GM15510 (cell line): Measurements from ENCODE around the gene LMBRD2.

ENCODE experiments used
- POLR2A ChIP-seq: IDR thresholded peaks from 3 replicates; pipeline ENCODE4 v1.6.1; 2011; ENCODE audit warnings: borderline replicate concordance; ENCODE audit not compliant: insufficient read length; ENCODE audit errors: extremely low read depth

Gene LMBRD2

DNA sequence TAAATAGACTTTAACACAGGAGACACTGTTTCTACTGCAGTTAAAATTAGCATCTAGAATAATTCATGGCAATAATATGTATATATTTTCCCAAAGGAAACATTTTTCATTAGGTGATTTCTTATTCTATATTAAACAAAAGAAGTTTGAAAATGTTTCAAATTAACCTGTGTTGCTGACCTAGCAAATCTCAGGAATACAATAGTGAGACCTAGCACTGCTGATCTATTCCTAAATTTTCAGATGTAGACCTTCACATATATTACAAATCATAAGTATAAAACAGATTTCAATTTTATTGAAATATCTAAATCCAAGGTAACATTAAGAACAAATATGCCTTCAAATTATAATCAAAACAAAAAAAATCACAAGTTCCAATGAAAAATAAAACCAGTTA is 15.1 kb downstream of the LMBRD2 start:
- TF ChIP-seq POLR2A: no peak

- TF ChIP-seq POLR2A: no peak
Observed at GRCh38 chr5:36135988-36136387, 15.7 kb downstream of the LMBRD2 start.

- no peak for TF ChIP-seq POLR2A
Observed at GRCh38 chr5:36128795-36129194, 22.9 kb downstream of the LMBRD2 start.

DNA sequence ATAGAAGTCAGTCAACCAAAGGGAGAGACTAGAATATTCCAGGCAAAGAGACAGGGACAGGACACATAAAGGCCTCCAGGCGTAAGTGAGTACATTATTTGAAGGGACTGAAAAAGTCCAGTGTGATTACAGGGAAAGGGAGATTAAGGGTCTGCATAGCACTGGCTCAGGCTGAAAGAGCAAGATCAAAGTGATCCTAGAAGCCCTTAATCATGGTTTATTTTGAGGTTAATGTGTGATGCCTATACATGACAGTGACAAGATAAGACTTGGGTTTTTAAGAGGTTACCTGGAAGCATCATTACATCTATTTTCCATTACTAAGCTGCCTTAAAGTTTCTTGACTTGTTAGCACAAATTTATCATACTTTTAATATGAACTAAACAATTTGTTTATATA is 25.8 kb downstream of the LMBRD2 start:
- no peak for TF ChIP-seq POLR2A

DNA sequence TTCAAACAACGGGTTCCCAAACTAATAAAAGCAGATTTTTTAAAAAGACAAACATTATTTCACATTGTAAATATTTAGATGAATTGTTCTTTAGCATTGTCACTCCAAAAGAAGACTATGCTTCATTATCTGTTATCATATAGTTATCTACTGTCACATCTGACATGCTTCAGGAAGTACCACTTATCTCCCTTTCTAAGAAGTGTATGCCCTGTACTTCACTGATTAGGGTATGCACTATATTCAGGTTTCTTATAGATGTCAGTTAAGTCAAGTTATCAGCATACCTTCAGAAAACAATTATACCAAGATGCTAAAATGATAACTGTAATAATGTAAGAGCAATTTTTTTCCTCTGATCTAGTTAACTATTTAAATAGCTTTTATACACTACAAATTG is 40.4 kb downstream of the LMBRD2 start:
- TF ChIP-seq POLR2A: no peak

GRCh38 chr5:36108758-36109460 is 42.8 kb downstream of the LMBRD2 start:
- no peak for TF ChIP-seq POLR2A

DNA sequence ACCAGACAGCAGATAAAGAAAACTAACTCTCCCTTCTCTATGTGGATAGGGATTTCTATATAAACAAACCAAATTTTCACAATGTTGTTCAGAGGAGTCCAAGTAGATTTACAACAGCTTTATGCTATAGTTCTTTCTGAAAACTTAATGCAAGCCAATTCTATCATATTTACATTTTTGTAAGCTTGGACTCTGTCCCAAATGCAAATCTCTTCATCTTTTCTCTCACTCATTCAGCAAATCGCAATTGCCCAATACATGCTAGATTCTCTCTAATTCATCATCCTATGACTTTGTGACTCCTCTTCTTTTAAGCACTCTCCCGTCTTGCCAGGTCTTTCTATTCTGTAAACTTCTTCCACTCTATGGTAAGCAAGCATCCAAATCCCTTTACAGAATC is 45.9 kb downstream of the LMBRD2 start:
- TF ChIP-seq POLR2A: no peak

- TF ChIP-seq POLR2A: no peak
Observed at GRCh38 chr5:36099748-36100147, 51.9 kb downstream of the LMBRD2 start.

DNA sequence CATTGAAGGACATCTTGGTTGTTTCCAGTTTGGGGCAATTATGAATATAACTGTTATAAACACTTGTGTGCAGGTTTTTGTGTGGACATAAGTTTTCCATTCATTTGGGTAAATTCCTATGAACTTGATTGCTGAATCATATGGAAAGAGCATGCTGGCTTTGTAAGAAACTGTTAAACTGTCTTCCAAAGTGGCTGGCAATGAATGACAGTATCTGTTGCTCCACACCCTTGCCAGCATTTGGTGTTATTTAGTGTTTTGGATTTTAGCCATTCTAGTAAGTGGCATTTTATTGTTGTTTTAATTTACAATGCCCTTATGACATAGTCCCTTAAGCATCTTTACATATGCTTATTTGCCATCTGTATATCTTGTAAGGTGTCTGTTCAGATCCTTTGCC is 55.2 kb downstream of the LMBRD2 start:
- no peak for TF ChIP-seq POLR2A

DNA sequence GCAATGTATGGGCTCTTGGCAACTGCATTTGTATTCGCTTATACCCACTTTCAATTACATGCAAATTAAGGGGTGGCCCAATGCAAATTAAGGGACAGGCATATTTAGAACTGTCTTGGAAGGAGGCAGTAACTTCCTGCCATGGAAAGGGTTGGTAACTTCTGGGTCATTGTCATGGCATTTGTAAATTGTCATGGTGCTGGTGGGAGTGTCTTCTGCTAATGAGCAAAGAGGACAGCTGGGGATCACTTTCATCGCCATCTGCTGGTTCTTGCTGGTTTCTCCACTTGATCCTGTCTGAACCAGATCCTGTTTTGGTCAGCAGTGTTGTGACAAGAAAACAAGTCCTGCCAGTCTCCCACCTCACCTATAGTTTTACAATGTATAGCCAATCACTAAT is 61.7 kb downstream of the LMBRD2 start:
- TF ChIP-seq POLR2A: no peak

DNA sequence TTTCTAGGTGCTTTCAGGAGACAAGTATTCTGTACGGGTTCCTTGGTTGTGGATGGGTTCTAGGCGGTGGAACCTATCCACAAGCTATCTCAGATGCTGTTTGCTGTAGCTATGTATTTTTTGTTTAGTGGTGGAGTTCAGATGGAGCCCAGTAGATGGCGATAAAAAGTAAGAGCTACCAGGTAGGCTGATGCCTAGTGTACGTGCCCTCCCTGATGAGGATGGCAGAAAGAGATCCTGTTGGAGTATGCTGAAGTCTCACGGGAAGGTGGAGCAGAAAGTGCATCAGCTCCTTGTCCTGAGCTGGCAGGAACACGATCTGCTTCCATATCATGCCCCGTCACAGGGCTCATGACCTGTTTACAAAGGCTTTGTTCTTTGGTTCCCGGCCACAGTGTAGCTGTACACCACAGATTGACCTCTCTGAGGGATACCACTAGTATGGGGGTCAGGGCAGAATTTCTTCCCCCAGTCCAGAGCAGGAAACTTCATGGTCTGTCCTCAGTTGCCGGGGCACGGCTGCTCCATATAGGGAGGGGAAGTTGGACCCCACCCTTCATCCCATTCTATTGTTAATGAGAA is 72.4 kb downstream of the LMBRD2 start:
- no peak for TF ChIP-seq POLR2A

DNA sequence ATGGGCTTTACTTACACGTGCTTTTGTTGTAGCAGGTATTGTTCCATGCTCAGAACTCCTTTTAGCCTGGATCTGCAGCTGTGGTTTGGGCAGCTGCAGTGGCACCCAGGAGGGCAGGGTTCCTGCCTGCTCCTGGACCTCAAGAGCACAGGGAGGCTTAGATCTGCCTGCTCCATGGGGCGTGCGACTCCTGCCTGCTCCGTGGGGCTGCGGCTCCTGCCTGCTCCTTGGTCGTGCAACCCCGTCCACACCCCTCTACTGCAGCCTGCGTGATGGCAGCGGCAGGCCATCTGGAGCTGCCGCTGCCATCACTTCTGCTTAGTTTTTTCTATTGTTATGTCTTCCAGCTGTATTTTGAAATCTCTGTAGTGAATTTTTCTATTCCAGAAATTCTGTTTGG is 73.3 kb downstream of the LMBRD2 start:
- TF ChIP-seq POLR2A: no peak

- TF ChIP-seq POLR2A: no peak
Observed at GRCh38 chr5:36073595-36074216, 78.0 kb downstream of the LMBRD2 start.

DNA sequence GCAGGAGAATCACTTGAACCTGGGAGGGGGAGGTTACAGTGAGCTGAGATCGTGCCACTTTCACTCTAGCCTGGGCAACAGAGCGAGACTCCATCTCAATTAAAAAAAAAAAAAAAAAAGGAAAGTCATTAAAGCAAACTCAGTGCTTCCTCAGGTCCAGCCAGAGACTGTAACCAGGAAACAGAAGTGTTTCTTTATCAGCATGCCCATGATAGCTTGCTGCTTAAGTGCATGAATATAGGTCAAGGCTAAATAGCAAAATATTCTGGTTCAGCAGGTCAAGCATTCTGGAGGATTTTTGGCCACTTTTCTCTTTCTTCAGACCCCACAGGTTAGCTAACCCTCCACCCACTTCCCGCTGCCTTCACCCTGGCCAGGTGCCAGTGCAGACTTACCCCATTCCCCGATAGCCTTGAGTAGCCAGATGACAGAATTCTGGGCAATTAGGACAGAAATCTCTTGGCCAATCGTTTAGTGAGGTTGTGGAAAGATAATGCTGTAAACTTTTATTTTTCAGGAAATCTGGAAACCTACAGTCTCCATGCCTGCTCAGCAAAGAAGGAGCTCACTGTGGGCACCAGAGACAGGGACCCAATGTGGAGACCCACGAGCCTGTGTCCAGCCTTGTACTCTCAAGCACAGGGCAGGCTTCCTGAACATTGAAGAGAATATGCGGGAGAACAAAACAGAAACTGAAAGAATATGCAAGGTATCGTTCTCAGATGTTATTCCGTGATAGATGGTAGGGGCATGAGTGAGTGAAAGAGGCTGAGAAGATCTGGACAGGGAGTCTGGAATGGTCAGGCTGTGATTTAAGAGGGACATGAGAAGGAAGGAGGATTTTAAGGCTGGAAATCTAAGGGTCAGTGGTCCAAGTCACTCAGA is 80.8 kb downstream of the LMBRD2 start:
- TF ChIP-seq POLR2A: no peak

DNA sequence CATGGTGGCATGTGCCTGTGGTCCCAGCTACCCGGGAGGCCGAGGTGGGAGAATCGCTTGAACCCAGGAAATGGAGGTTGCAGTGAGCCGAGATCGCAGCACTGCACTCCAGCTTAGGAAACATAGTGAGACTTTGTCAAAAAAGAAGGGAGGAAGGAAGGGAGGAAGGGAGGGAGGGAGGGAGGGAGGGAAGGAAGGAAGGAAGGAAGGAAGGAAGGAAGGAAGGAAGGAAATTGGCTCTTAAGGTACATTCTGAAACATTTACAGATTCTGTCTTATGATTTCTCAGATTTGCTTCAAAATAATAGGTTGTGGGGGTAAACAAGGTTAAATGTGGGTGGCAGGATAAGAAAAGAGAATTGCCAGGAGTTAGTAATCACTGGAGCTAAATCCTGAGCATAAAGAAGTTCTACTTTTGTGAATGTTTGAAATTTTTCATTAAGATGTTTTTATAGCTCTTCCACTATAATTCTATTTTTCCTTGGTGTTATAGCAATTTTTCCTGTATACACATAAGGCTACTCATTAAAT is 82.9 kb downstream of the LMBRD2 start:
- TF ChIP-seq POLR2A: no peak
